Esophagus muscularis mucosa (tissue), 4 donors: ENCODE data around the gene TADA3. TPM values are rescaled to one million over a fixed set of nuclear protein-coding genes. Genes with fewer than 3 reads are reported as not detected.

Experiments used
- DNase-seq: peaks from one replicate; pipeline ENCODE4 v3.0.0-alpha.2; 2017; ENCODE audit errors: extremely low spot score
- H3K27ac ChIP-seq, 4 donors: fragments of 200-600 bp; sonication (generic); replicated peaks in 1 of 4; 1 replicate in 3 of 4; 2 replicates in 1 of 4; pipeline ENCODE4 v1.5.1; 2016 to 2019; ENCODE audit warnings: mild to moderate bottlenecking in 1 of 4
- H3K27me3 ChIP-seq, 4 donors: fragments of 200-600 bp; sonication (generic); one replicate each; pipeline versions ENCODE4 v1.5.1 to v1.6.0; 2016 to 2019
- H3K36me3 ChIP-seq, 4 donors: fragments of 200-600 bp; sonication (generic); one replicate each; pipeline ENCODE4 v1.5.1; 2016 to 2019
- H3K4me1 ChIP-seq, 4 donors: fragments of 200-600 bp; sonication (generic); one replicate each; pipeline ENCODE4 v1.5.1; 2016 to 2019
- H3K4me3 ChIP-seq, 4 donors: fragments of 200-600 bp; sonication (generic); 1 replicate in 2 of 4; 2 replicates in 2 of 4; pipeline ENCODE4 v1.5.1; 2016 to 2019; ENCODE audit warnings: mild to moderate bottlenecking in 4 of 4, moderate library complexity in 1 of 4
- H3K9me3 ChIP-seq, 4 donors: fragments of 200-600 bp; sonication (generic); 1 replicate in 3 of 4; 2 replicates in 1 of 4; pipeline ENCODE4 v1.5.1; 2016 to 2019
- EP300 ChIP-seq: sonication (generic); formaldehyde crosslinking; IDR thresholded peaks from one replicate; pipeline ENCODE4 v1.6.1; 2017; ENCODE audit warnings: antibody characterized with exemption
- POLR2A ChIP-seq: fragments of 450-650 bp; IDR thresholded peaks from one replicate; pipeline ENCODE4 v1.6.1; 2017; ENCODE audit warnings: antibody characterized with exemption, moderate library complexity, mild to moderate bottlenecking, low read depth
- POLR2AphosphoS5 ChIP-seq, 2 donors: sonication (generic); formaldehyde crosslinking; IDR thresholded peaks; one replicate each; pipeline ENCODE4 v1.6.1; 2017; ENCODE audit warnings: antibody characterized with exemption in 2 of 2
- WGBS: methylation state at CpG from one replicate; pipeline ENCODE4 v1.1.5; 2018; 5-methylcytosine and 5-hydroxymethylcytosine counted together
- intact Hi-C: fragments of 100-400 bp; cut with DNase I; formaldehyde crosslinking; loops from one replicate; pipeline ENCODE4 v1.15.1; 2023
- total RNA-seq, 4 donors: library from RNA; depleted of rRNA; stranded (reverse); fragments of >200 nt; gene quantifications; one replicate each; pipeline versions ENCODE4 v1.1.0 to v1.2.1, GENCODE V29; 2016
- TF ChIP-seq, protein P1 (sequence below), 3 experiments: fragments of 200-600 bp in 2 of 3; fragments of 450-650 bp in 1 of 3; sonication (generic) in 2 of 3; IDR thresholded peaks; one replicate each; pipeline ENCODE4 v1.5.1; 2017 to 2019; ENCODE audit warnings: antibody characterized with exemption in 3 of 3, mild to moderate bottlenecking in 2 of 3, moderate library complexity in 1 of 3

Gene TADA3
- total RNA-seq, 4 donors from 2014 or later = 64.4 to 80.9 (median 74.6) TPM

DNA sequence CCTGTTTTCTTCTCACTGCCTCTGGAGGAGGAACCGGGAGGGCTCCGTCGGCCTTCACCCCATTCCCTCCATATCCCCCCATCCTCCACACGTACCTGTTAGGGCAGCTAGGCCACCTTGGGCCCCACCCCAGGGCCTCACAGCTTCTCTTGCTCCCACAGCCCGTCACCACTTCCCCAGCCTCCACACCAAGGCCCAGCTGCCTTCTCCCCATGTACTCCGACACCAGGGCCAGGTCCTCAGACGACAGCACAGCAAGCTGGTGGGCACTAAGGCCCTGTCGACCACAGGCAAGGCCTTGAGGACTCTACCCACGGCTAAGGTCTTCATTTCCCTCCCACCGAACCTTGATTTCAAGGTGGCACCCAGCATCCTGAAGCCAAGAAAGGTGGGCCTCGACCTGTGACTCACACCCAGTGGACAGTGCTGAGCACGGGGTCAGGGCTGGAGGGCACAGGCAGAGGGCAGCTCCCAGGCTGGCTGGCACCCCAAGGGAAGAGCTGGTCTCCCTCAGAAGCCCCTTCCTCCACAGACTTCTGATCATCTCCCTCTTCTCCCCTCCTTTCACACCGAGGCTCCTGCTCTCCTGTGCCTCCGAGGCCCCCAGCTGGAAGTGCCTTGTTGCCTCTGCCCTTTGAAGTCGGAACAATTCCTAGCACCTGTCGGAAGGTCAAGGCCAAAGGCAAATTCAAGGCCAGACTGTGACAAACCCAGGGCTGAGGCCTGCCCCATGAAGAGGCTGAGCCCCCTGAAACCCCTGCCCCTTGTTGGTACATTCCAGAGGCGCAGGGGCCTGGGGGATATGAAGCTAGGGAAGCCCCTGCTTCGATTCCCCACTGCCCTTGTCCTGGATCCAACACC, 42.5 kb upstream of the TADA3 start:
- TF ChIP-seq, protein P1, sequence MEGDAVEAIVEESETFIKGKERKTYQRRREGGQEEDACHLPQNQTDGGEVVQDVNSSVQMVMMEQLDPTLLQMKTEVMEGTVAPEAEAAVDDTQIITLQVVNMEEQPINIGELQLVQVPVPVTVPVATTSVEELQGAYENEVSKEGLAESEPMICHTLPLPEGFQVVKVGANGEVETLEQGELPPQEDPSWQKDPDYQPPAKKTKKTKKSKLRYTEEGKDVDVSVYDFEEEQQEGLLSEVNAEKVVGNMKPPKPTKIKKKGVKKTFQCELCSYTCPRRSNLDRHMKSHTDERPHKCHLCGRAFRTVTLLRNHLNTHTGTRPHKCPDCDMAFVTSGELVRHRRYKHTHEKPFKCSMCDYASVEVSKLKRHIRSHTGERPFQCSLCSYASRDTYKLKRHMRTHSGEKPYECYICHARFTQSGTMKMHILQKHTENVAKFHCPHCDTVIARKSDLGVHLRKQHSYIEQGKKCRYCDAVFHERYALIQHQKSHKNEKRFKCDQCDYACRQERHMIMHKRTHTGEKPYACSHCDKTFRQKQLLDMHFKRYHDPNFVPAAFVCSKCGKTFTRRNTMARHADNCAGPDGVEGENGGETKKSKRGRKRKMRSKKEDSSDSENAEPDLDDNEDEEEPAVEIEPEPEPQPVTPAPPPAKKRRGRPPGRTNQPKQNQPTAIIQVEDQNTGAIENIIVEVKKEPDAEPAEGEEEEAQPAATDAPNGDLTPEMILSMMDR (IDR thresholded peaks at IDR 0.05) = no peak
- TF ChIP-seq POLR2AphosphoS5 (IDR thresholded peaks at IDR 0.05) = no peak
- TF ChIP-seq POLR2A = no peak
- TF ChIP-seq EP300 = no peak
- Histone ChIP-seq H3K27ac (no peak overlapping the region), H3K9me3 (no peaks in the 10 kb centered on the region), H3K27me3 (no peaks in the 10 kb centered on the region), H3K4me1 (no peaks in the 10 kb centered on the region), H3K4me3 (no peak overlapping the region), H3K36me3 (peaks cover 29 to 97% (median 84%) of the 10 kb centered on the region in 4 donors)
- DNase-seq = no peak
- intact Hi-C loops = no loop called here
- WGBS = 84% methylated on average over 12 of the region's 18 CpGs

DNA sequence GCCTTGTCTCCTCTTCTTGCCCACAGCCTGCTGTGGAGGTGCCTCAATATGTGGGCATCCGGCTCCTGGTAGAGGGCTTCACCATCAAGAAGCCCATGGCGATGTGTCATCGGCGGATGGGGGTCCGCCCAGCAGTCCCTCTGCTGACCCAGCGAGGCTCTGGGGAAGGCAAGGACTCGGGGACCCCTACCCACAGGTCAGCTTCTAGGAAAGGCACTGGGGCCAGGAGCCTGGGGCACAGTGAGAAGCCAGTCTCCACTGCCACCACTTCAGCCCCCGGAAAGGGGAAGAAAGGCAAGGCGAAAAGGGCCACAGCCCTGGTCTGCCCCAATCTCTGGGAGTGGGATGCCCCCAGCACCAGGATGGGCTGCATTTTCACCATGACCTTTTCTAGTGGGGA, 40.8 kb upstream of the TADA3 start:
- no peaks in the 10 kb centered on the region for H3K4me1 ChIP-seq
- peaks cover 38 to 97% (median 83%) of the 10 kb centered on the region in 4 donors for H3K36me3 ChIP-seq
- H3K27ac ChIP-seq = no peak overlapping the region
- intact Hi-C loops = no loop called here
- TF ChIP-seq, protein P1 (IDR thresholded peaks at IDR 0.05) = no peak
- TF ChIP-seq POLR2A (no peak), POLR2AphosphoS5 (IDR thresholded peaks at IDR 0.05) (no peak), EP300 (no peak)
- H3K4me3 ChIP-seq = no peak overlapping the region
- no peaks in the 10 kb centered on the region for H3K9me3 ChIP-seq
- H3K27me3 ChIP-seq = no peaks in the 10 kb centered on the region
- DNase-seq = no peak
- WGBS = 92% methylated on average over 9 of the region's 9 CpGs

DNA sequence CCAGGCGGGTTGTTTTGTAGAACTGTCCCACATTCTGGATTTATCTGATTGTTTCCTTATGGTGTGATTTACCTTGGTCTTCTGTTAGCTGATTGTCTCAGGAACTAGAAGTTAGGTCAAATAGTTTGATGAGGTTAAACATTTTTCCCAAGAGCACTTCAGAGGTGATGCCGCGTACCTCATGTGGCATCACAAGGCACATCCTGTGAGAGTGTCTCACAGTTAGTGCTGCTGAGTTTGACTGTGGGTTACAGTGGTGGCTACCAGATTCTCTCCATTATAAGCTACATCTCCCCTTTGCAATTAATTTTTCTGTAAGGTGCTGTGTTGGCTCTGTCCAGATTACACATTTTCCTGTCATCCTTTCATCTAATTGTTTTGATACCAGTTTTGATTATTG, 39.0 kb upstream of the TADA3 start:
- TF ChIP-seq, protein P1 (IDR thresholded peaks at IDR 0.05) = no peak
- TF ChIP-seq POLR2AphosphoS5 (IDR thresholded peaks at IDR 0.05) = no peak
- TF ChIP-seq POLR2A = no peak
- TF ChIP-seq EP300 = no peak

DNA sequence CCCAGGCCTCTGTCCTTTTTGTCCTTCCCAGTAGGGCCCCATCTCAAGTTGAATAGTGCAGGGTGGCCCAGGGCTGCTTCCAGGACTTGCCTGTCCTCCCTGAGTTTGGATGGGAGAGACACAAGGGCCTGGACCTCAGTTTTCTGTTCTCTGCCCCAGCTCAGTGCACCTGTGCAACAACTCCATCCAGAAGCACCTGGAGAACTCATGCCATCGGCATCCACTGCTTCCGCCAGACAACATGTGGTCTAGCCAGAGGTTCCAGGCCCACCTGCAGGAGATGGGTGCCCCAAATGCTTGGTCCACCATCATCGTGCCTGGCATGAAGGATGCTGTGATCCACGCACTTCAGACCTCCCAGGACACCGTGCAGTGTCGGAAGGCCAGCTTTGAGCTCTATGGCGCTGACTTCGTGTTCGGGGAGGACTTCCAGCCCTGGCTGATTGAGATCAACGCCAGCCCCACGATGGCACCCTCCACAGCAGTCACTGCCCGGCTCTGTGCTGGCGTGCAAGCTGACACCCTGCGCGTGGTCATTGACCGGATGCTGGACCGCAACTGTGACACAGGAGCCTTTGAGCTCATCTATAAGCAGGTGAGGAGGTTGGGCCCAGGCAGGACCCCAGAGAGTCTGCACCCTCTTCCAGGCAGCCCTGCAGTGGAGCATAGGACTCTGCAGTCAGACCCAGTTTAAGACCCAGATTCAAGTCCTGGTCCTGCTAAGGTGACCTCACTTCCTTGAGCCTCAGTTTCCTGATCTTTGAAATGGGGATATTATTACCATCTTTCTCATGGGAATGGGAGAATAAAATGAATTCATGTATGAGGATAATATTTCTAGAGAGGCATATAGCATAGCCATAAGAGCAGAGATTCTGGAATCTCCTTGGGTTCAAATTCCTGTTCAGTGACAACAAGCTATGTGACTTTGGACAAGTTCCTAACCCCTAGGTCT, 36.8 kb upstream of the TADA3 start:
- no peak for DNase-seq
- no peaks in the 10 kb centered on the region for H3K27me3 ChIP-seq
- no peak overlapping the region for H3K27ac ChIP-seq
- no peaks in the 10 kb centered on the region for H3K9me3 ChIP-seq
- no peak overlapping the region for H3K4me3 ChIP-seq
- TF ChIP-seq POLR2A (no peak), POLR2AphosphoS5 (IDR thresholded peaks at IDR 0.05) (no peak), EP300 (no peak)
- TF ChIP-seq, protein P1 (IDR thresholded peaks at IDR 0.05) = no peak
- WGBS = 95% methylated on average over 4 of the region's 17 CpGs
- no peaks in the 10 kb centered on the region for H3K4me1 ChIP-seq
- peaks cover 17 to 77% (median 61%) of the 10 kb centered on the region in 4 donors for H3K36me3 ChIP-seq
- intact Hi-C loops = no loop called here

More for the DNA sequence above, 39.0 kb upstream of the TADA3 start:
- Histone ChIP-seq H3K4me1 (no peaks in the 10 kb centered on the region), H3K4me3 (no peak overlapping the region), H3K27me3 (no peaks in the 10 kb centered on the region), H3K9me3 (no peaks in the 10 kb centered on the region), H3K36me3 (peaks cover 33 to 92% (median 83%) of the 10 kb centered on the region in 4 donors), H3K27ac (no peak overlapping the region)
- intact Hi-C loops = no loop called here
- DNase-seq = no peak
- 94% methylated on average over 3 of the region's 3 CpGs for WGBS
